Measurements from ENCODE around the gene ARL14EP. TPM values are rescaled to one million over a fixed set of nuclear protein-coding genes. Genes with fewer than 3 reads are reported as not detected.

The ARL14EP gene
- total RNA-seq, 2 donors from 2014 or later: 25.0 to 27.2 TPM

GRCh38 chr11:30312243-30312642 is 10.7 kb upstream of the ARL14EP start:
- Mint-ChIP-seq H3K4me3 (no peak overlapping the region), H3K9me3 (peaks cover 4% of the 10 kb centered on the region), H3K27ac (no peak overlapping the region)

GRCh38 chr11:30313580-30313979 is 9.3 kb upstream of the ARL14EP start:
- no peak for ATAC-seq
- H3K36me3 Mint-ChIP-seq: peaks cover 7% of the 10 kb centered on the region
- no peak overlapping the region for H3K27ac Mint-ChIP-seq
- no peak overlapping the region for H3K4me3 Mint-ChIP-seq
- H3K4me1 Mint-ChIP-seq (ENCODE audit: low read depth in 2 of 2): peaks cover 7 to 13% of the 10 kb centered on the region in 2 donors
- peaks cover 4% of the 10 kb centered on the region for H3K9me3 Mint-ChIP-seq
- no peak for DNase-seq (ENCODE audit: low spot score)
- H3K27me3 Mint-ChIP-seq: peaks cover 6 to 43% of the 10 kb centered on the region in 2 donors

More at GRCh38 chr11:30312243-30312642, 10.7 kb upstream of the ARL14EP start:
- peaks cover 7 to 10% of the 10 kb centered on the region in 2 donors for H3K4me1 Mint-ChIP-seq (ENCODE audit: low read depth in 2 of 2)
- H3K36me3 Mint-ChIP-seq: peaks cover 7% of the 10 kb centered on the region
- ATAC-seq: no peak
- H3K27me3 Mint-ChIP-seq: peaks cover 6 to 33% of the 10 kb centered on the region in 2 donors
- DNase-seq (ENCODE audit: low spot score): no peak

GRCh38 chr11:30314625-30315024 is 8.3 kb upstream of the ARL14EP start:
- H3K27ac Mint-ChIP-seq: no peak overlapping the region
- ATAC-seq: no peak
- peaks cover 7% of the 10 kb centered on the region for H3K36me3 Mint-ChIP-seq
- no peak overlapping the region for H3K4me3 Mint-ChIP-seq
- H3K9me3 Mint-ChIP-seq: peaks cover 2% of the 10 kb centered on the region
- no peak for DNase-seq (ENCODE audit: low spot score)
- H3K4me1 Mint-ChIP-seq (ENCODE audit: low read depth in 2 of 2): peaks cover 7 to 13% of the 10 kb centered on the region in 2 donors
- peaks cover 2 to 39% of the 10 kb centered on the region in 2 donors for H3K27me3 Mint-ChIP-seq

- Mint-ChIP-seq H3K4me1 (ENCODE audit: low read depth in 2 of 2) (peaks cover 0 to 11% of the 10 kb centered on the region in 2 donors), H3K4me3 (no peak overlapping the region), H3K27ac (no peak overlapping the region), H3K36me3 (peaks cover 2% of the 10 kb centered on the region), H3K9me3 (no peaks in the 10 kb centered on the region), H3K27me3 (peaks cover 0 to 38% of the 10 kb centered on the region in 2 donors)
- ATAC-seq (no peak), DNase-seq (ENCODE audit: low spot score) (no peak)
Measured at GRCh38 chr11:30316237-30316636, 6.7 kb upstream of the ARL14EP start.

- no peaks in the 10 kb centered on the region for H3K9me3 Mint-ChIP-seq
- no peaks in the 10 kb centered on the region for H3K36me3 Mint-ChIP-seq
- ATAC-seq (no peak), DNase-seq (ENCODE audit: low spot score) (no peak)
- peaks cover 0 to 11% of the 10 kb centered on the region in 2 donors for H3K4me1 Mint-ChIP-seq (ENCODE audit: low read depth in 2 of 2)
- H3K27me3 Mint-ChIP-seq: peaks cover 0 to 36% of the 10 kb centered on the region in 2 donors
- H3K27ac Mint-ChIP-seq: no peak overlapping the region
- no peak overlapping the region for H3K4me3 Mint-ChIP-seq
Measured at GRCh38 chr11:30317030-30317429, 5.9 kb upstream of the ARL14EP start.

GRCh38 chr11:30321321-30321720 is 1.6 kb upstream of the ARL14EP start:
- ATAC-seq: no peak
- Mint-ChIP-seq H3K9me3 (no peaks in the 10 kb centered on the region), H3K27me3 (peaks cover 0 to 26% of the 10 kb centered on the region in 2 donors), H3K4me3 (no peak overlapping the region), H3K27ac (no peak overlapping the region), H3K36me3 (no peaks in the 10 kb centered on the region), H3K4me1 (ENCODE audit: low read depth in 2 of 2) (peaks cover 22 to 35% of the 10 kb centered on the region in 2 donors)
- no peak for DNase-seq (ENCODE audit: low spot score)

GRCh38 chr11:30322191-30322590 is 713 bp upstream of the ARL14EP start:
- Mint-ChIP-seq H3K36me3 (no peaks in the 10 kb centered on the region), H3K27me3 (peaks cover 0 to 24% of the 10 kb centered on the region in 2 donors), H3K27ac (peak overlapping the region; percentile 97 to 98), H3K4me3 (peak overlapping the region; percentile 94), H3K9me3 (no peaks in the 10 kb centered on the region), H3K4me1 (ENCODE audit: low read depth in 2 of 2) (peaks cover 29 to 35% of the 10 kb centered on the region in 2 donors)
- DNase-seq (ENCODE audit: low spot score): no peak
- no peak for ATAC-seq

GRCh38 chr11:30326114-30326778 is 3.3 kb downstream of the ARL14EP start:
- DNase-seq (ENCODE audit: low spot score): no peak
- Mint-ChIP-seq H3K4me3 (peak overlapping the region; percentile 49), H3K27ac (peak overlapping the region; percentile 38 to 66), H3K9me3 (no peaks in the 10 kb centered on the region), H3K4me1 (ENCODE audit: low read depth in 2 of 2) (peaks cover 34% of the 10 kb centered on the region in 2 donors), H3K27me3 (no peaks in the 10 kb centered on the region), H3K36me3 (no peaks in the 10 kb centered on the region)
- ATAC-seq: no peak

- ATAC-seq (no peak), DNase-seq (ENCODE audit: low spot score) (no peak)
- Mint-ChIP-seq H3K27ac (peak overlapping the region; percentile 38 to 66), H3K27me3 (no peaks in the 10 kb centered on the region), H3K4me3 (peak overlapping the region; percentile 30), H3K4me1 (ENCODE audit: low read depth in 2 of 2) (peaks cover 34% of the 10 kb centered on the region in 2 donors), H3K9me3 (no peaks in the 10 kb centered on the region), H3K36me3 (no peaks in the 10 kb centered on the region)
Measured at GRCh38 chr11:30326906-30327305, 4.0 kb downstream of the ARL14EP start.

- no peaks in the 10 kb centered on the region for H3K9me3 Mint-ChIP-seq
- no peak overlapping the region for H3K4me3 Mint-ChIP-seq
- peaks cover 28 to 37% of the 10 kb centered on the region in 2 donors for H3K4me1 Mint-ChIP-seq (ENCODE audit: low read depth in 2 of 2)
- no peak overlapping the region for H3K27ac Mint-ChIP-seq
- DNase-seq (ENCODE audit: low spot score) (no peak), ATAC-seq (no peak)
- no peaks in the 10 kb centered on the region for H3K27me3 Mint-ChIP-seq
- H3K36me3 Mint-ChIP-seq: peaks cover 9% of the 10 kb centered on the region
Measured at GRCh38 chr11:30328681-30329080, 5.8 kb downstream of the ARL14EP start.

GRCh38 chr11:30329150-30329940 is 6.4 kb downstream of the ARL14EP start:
- H3K4me3 Mint-ChIP-seq: no peak overlapping the region
- H3K9me3 Mint-ChIP-seq: no peaks in the 10 kb centered on the region
- H3K27ac Mint-ChIP-seq: peak overlapping the region in 1 of 2 donors; percentile 45
- H3K4me1 Mint-ChIP-seq (ENCODE audit: low read depth in 2 of 2): peaks cover 25 to 33% of the 10 kb centered on the region in 2 donors
- DNase-seq (ENCODE audit: low spot score): no peak
- H3K27me3 Mint-ChIP-seq: no peaks in the 10 kb centered on the region
- H3K36me3 Mint-ChIP-seq: peaks cover 15% of the 10 kb centered on the region
- peak in 1 of 2 donors; percentile 44 for ATAC-seq

GRCh38 chr11:30333405-30333804 is 10.5 kb downstream of the ARL14EP start:
- H3K36me3 Mint-ChIP-seq: peaks cover 28% of the 10 kb centered on the region
- ATAC-seq: no peak

GRCh38 chr11:30342736-30343166 is 19.8 kb downstream of the ARL14EP start:
- no peak overlapping the region for H3K4me3 Mint-ChIP-seq
- no peaks in the 10 kb centered on the region for H3K27me3 Mint-ChIP-seq
- peaks cover 10 to 13% of the 10 kb centered on the region in 2 donors for H3K4me1 Mint-ChIP-seq (ENCODE audit: low read depth in 2 of 2)
- peak overlapping the region; percentile 5 to 50 for H3K27ac Mint-ChIP-seq
- no peaks in the 10 kb centered on the region for H3K36me3 Mint-ChIP-seq
- H3K9me3 Mint-ChIP-seq: no peaks in the 10 kb centered on the region
- ATAC-seq (no peak), DNase-seq (ENCODE audit: low spot score) (no peak)

More at GRCh38 chr11:30333405-30333804, 10.5 kb downstream of the ARL14EP start:
- Mint-ChIP-seq H3K4me1 (ENCODE audit: low read depth in 2 of 2) (peaks cover 9 to 11% of the 10 kb centered on the region in 2 donors), H3K4me3 (no peak overlapping the region), H3K27me3 (no peaks in the 10 kb centered on the region), H3K9me3 (no peaks in the 10 kb centered on the region), H3K27ac (peak overlapping the region in 1 of 2 donors; percentile 23)
- DNase-seq (ENCODE audit: low spot score): no peak

- Mint-ChIP-seq H3K4me3 (no peak overlapping the region), H3K27ac (no peak overlapping the region), H3K36me3 (no peaks in the 10 kb centered on the region), H3K4me1 (ENCODE audit: low read depth in 2 of 2) (peaks cover 10 to 13% of the 10 kb centered on the region in 2 donors), H3K27me3 (no peaks in the 10 kb centered on the region), H3K9me3 (no peaks in the 10 kb centered on the region)
- DNase-seq (ENCODE audit: low spot score) (no peak), ATAC-seq (no peak)
Measured at GRCh38 chr11:30344085-30344484, 21.2 kb downstream of the ARL14EP start.

All from natural killer cell treated with Interleukin-12 subunit alpha and Interleukin-12 subunit beta and Interleukin-15 and Interleukin-18, amount 100 ng/mL, for 72 hours (primary cell).